A549 treated with CORT108297 at 1 μM for 4 hours (cell line): ENCODE results near the gene CFAP69. TPM values are rescaled to one million over a fixed set of nuclear protein-coding genes. Genes with fewer than 3 reads are reported as not detected.

ENCODE experiments used
- total RNA-seq: library from RNA; stranded (reverse); fragments of 200-300 nt; extraction: Qiagen RNA extraction; gene quantifications from 5 replicates; pipeline ENCODE4 v1.2.3, GENCODE V29; 2022

Gene CFAP69
- 1.4 to 3.8 TPM (median 2.5 TPM) in 5 replicates for total RNA-seq

GRCh38 chr7:90244909-90245851 lies at the start of gene CFAP69:
Gene CFAP69, plus strand, starts transcription at chr7:90245174. Its CDS starts 251 bp downstream, at chr7:90245425.

GRCh38 chr7:90211391-90212148 lies 33.4 kb upstream of the CFAP69 start, which contains the start of gene STEAP2:
Gene STEAP2, plus strand, starts transcription at chr7:90211740. Its CDS starts 13,343 bp downstream, at chr7:90225083.

GRCh38 chr7:90320801-90321494 lies 76.0 kb downstream of the CFAP69 start, which contains the start of gene FAM237B:
Gene FAM237B, minus strand, starts transcription at chr7:90321304. Its CDS starts 1,556 bp downstream, at chr7:90319748.

GRCh38 chr7:90346336-90347125 lies 101.6 kb downstream of the CFAP69 start, which contains the start of gene GTPBP10:
Gene GTPBP10, plus strand, starts transcription at chr7:90346716. Its CDS starts 26 bp downstream, at chr7:90346742.

Other genes with a start within 250 kb of the CFAP69 start
- 13.9 to 16.0 TPM (median 14.2 TPM) in 5 replicates for gene STEAP1, start 90.7 kb upstream of the CFAP69 start, total RNA-seq
- gene STEAP2, start 33.4 kb upstream of the CFAP69 start, total RNA-seq: 3.4 to 4.7 TPM (median 4.4 TPM) in 5 replicates
- gene FAM237B, start 76.1 kb downstream of the CFAP69 start, total RNA-seq: not detected in 5 replicates
- 20.7 to 28.6 TPM (median 22.6 TPM) in 5 replicates for gene GTPBP10, start 101.5 kb downstream of the CFAP69 start, total RNA-seq
- gene CLDN12, start 158.3 kb downstream of the CFAP69 start, total RNA-seq: 21.3 to 29.7 TPM (median 28.4 TPM) in 5 replicates
- gene PTTG1IP2, start 224.5 kb downstream of the CFAP69 start, total RNA-seq: not detected in 5 replicates